HG03097 (cell line): ENCODE results near the gene IL1RL1.
A peak's percentile ranks its signal among the peaks of the same experiment; 100 is the strongest.
"Not testable (repeated sequence)": the region's sequence is repeated elsewhere in the genome, so short reads cannot be mapped to it uniquely, and the experiment has no call there.

ENCODE experiments used
- ATAC-seq: cut with Tn5 transposase; IDR thresholded peaks from one replicate; pipeline ENCODE4 v1.9.1; 2021; ENCODE audit not compliant: unreplicated experiment, low FRiP score

IL1RL1 gene

DNA sequence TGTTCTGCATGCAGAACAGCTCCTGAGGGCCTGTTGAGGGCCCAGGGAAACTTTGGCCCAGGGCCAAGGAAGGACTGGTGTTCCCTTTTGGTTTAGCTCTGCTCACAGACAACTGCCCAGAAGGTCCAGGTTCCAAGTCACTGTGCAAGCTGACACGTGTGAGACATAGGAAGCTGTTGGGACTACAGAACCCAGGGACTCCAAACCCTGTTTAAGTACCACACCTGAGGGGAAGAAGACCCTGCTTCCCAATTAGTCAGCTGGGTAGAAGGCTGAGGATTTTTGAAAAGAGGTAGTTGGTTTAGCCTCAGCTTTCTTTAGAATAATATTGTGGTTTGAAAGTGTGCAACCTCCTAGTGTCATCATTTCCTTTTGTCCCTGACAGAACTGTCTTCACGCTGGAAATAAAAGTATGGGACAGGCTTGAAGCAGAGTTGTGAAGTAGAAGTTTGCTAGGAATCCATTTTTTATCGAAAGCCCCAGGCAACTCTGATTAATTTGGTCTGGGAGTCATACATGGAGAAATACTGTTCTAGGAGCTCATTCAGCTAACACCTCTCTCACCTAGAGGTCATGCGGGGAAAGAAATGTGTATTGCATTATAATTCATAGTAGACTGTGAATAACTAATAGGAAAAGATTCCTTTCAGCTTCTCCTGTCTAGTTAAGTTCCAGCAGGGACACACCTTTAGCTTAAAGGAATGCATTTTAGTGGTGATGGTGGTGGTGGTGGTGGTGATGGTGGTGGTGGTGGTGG is 19.9 kb upstream of the IL1RL1 start:
- no peak for ATAC-seq

DNA sequence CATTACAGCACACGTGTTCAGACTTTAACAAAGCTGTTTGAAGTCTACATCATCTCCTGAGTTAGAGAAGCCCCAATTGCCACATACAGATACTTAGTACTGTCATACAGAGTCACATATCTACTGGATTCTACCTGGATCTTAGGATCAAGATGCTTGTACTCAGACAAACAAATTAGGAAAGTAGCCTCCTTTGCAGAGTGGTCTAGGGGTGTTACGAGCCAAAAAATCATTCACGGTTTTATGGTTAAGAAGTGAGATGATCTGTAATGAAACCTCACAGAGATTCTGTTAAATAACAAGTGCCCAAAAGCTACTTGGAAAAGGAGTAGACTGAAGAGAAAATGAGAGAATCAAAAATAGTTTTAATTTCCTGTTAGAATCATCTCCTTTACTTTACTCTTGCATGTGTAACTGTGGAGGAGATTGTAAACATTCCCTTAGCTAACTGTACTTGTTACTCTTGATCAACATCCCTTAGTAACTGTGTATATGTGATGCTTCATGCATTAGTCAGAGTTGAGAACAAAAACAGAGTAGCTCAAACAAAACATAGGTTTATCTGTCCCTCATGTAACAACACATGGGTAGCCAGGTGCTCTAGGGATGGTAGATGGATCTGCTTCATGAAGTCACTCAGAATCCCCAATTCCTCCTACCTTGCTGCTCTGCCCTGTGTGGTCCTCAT is 16.4 kb upstream of the IL1RL1 start:
- no peak for ATAC-seq

DNA sequence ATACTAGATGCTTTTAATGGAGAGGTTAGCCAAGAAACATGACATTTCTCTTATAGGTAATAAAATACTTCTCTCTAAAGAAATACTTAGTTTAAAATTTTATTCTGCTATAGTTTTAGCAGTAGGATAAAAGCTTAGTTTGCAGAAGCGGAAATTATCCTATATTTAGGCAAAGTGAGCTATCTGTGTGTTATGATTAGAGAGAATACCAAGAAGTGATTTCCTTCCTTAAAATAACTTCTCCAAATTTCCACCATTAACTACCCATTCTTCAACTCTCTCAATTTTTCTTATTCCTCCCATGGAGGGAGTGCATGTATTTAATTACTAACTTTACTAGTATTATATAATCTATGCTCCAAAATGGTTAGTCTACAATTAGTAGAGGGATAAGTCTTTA is 15.8 kb upstream of the IL1RL1 start:
- ATAC-seq = no peak

DNA sequence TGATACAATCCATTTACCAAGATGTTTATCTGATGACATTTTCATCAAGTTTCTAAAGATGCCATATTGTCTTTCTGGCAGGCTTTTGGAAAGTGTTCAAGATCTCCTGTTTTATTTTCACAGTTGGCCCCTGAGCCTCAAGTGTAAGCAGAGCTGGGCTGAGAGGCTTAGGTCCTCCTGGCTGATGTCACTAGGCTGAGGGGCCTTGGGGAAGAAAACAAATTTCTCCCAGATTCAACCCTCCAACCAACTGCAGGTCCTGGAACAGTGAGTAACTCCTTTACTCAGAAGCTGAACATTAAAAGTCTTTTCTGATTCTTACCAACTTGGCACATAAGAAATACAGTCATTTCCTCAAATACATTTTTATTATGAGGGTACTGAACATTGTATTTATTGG is 14.9 kb upstream of the IL1RL1 start:
- no peak for ATAC-seq

DNA sequence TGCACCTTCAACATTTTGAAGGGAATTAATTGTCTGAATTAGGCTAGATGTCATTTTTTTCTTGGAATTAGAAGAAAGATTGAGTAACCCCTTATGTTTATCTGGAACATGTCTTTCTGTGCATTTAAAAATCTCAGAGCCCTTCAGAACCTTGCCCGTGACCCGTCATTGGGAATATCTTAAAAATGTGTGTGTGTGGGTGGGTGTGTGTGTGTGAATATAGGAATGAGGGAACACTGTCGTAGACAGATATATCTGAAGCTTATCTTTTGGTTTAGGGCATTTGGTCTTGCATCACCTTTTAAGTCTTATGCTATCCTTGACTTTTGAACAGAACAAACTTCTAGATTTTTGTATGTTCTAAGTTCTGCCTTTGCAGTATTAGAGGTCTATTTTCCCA is 13.5 kb upstream of the IL1RL1 start:
- ATAC-seq = no peak

DNA sequence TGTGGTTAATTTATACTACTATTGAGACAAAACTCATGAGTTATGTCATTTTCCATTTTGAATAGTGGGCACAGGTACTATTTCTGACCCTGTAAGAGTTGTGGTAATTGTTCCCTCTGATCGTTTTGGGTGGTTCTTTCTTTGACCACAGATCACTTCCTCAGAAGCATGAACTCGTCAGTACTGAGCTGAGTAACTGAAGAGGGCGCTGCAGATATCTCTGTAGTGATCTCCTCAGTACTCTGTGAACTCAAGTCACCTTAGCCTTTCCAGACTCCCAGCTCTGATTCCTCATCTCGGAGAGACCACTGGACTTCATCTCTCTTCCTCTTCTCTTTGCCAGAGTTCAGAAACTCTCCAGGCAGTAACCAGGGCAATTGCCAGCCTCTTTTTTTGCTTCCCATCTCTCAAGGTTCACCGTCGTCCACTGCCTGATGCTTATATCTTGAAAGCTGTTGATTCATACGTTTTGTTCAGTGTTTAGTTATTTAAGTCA is 9.4 kb upstream of the IL1RL1 start:
- ATAC-seq = peak; percentile 88

DNA sequence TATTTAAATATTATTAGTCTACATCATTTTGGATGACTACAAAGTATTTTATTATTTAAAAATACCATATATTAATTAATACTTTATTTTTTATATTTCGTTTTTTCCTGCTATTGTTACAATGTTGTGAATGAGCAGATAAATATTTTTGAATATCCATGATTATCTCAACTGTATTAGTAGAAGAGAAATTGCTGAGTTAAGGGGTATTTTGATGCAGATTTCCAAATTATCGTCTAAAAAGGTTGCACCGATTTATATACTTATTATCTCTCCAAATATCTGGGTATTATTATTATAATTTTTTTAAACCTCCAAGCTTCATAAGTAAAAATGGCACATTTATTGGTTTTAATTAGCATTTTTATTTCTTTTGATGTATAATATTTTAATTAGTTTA is 8.9 kb upstream of the IL1RL1 start:
- ATAC-seq = no peak

DNA sequence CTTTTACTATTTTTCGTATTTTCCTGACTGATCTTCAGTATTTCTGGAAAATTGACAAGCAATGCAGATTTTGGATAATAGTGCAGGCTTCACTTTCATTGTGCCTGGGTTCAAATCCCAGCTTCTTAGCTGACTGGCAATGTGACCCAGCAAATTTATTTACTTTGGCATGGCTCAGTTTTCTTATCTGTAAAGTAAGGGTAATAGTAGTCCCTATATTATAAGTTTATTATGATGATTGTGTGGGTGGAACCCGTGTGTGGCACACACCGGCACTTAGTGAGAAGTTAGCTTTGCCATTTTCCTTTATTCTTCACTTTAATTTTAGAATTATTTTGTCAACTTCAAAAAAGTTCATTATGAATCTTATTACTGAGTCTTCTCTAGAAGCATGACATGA is 7.8 kb upstream of the IL1RL1 start:
- no peak for ATAC-seq

DNA sequence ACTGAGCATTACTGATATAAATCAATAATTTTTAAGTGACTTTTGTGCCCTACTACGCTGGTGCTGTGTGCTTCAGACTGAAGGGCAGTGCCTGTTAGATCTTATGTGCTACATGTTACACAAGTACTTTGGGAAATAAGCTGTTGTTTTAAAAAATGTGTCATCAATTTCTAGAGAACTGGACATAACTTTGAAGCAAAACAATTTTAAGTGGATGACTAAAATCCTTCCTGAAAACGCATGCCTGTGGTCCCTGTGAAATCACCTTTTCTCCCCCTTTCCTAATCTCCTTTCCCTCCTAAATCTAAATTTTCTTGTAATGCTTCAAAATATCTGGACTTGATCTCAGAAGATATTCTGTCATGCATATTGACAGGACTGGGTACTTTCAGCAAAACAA is 7.1 kb upstream of the IL1RL1 start:
- ATAC-seq = no peak

DNA sequence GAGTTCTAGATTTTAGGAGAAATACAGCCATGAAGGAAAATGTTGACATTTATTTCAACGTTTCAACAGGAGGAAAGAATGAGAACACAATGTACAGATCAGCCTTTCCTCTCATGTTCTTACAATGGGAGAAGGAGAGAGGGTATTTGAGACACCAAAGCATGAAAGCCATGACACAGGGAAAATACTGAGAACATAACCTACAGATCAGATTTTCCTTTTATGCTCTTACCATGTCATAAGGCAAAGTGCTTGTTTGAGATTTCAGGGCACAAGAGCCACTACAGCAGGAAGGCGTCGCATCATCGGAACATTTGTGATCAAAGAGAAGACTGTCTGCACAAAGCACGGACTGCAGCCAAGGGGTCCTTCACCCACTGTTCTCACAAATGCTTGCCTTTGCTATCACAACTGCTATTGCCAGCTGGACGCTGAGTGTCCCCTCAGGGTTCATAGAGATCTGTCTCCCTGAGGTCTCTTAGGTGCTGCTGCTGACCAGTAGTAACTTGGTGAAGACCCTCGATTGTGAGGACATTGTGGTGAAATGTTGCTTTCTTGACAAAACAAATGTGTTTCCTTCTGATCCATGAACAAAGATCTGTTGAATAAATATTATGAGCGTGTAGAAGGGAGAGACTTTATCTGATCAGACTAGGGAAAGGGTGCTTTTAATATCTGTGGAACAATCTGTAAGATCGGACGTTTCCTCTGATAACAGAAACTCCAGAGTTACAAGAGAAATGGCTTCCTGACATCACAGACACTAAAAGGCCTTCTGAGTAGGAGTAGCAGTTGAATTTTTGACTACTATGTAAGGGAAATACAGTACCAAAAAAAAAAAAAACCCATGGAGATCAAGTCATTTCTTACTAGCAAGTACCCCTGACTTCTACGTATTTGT is 6.4 kb upstream of the IL1RL1 start:
- ATAC-seq = no peak

DNA sequence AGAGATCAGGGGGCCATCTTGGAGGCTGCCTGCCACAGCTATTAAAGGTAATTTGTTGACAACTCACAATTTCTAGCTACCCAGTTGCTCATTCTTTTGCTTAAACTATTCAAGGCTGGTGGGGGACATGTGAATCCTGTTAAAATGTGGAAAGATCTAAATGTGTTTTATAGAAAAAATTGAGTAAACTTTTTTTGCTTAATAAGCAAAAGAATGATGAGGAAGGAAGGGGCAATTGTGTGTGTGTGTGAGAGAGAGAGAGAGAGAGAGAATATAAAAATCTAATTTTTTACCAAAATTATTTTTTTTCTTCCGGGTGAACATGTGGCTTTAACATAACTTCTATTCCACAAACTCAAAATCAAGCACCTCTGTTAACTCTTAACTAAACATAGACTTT is 5.2 kb upstream of the IL1RL1 start:
- ATAC-seq = no peak

DNA sequence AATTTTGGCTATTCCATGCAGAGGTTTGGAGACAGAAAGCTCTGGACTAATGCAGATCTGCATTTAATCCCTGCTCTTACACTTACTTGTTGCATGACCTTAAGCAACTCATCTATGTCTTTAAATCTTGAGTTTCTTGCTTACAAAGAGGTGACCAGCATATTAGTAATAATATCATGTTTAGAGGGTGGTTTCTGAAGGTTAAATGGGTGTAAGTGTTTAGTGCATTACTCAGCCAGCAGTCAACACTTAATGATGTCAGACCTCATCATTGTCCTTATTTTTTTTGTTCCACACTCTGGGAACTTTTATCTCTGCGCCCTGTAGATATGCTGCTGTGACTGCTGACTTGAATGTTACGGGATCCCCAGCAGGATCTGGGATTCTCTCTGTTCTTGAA is 1.7 kb downstream of the IL1RL1 start:
- ATAC-seq = no peak

DNA sequence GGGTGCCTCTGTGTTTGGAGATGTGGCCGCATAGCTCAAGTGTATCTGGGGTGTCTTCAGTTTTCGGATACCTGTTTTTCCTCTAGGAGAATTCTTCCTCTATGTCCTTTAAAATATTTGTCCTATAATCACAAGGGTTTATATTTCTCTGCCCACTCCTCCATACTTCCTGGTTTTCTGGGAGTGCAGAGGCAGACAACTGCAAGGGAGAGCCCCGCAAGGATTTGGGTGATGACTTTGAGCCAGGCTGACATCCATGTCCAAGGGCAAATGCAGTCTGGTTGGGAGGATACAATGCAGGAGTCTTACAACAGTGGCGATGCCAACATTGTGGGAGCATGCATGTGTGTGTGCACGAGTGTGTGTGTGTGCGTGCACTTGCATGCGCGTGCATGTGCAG is 2.1 kb downstream of the IL1RL1 start:
- no peak for ATAC-seq

DNA sequence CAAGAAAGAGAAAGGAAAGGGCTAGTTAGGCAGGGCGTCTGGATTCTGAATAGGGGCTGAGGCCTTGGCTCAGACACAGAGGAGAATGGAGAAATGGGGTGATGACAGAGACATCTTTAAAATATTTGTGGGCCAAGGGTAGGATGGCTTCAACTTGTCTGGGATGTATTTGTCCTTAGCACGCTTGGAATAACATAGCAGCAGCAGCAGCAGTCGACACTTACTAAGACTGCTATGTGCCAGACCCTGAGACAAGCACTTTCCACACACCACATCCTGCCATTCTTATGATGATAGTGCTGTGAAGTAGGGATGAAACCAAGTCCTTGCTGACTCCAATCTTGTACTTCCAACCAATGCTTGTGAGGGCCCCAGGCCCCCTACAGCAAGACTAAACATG is 2.6 kb downstream of the IL1RL1 start:
- ATAC-seq = no peak

DNA sequence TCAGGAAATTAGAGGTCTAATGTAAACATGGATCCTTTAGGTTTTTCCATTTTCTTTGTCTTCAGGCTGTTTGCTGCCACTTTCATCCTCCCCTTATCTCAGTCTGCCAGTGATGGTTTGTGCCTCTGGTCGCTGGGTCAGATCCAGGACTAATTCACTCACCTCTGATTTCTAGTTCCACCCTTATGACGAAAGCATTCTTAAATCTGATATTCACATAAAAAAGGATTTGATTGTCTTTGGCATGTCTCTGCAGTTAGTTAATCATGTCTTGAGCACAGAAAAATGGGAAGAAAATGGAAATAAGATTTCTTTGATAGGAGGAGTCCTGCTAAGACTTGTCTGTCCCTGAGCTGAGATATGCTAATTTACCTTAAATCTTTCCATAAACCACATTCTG is 4.6 kb downstream of the IL1RL1 start:
- ATAC-seq = no peak

DNA sequence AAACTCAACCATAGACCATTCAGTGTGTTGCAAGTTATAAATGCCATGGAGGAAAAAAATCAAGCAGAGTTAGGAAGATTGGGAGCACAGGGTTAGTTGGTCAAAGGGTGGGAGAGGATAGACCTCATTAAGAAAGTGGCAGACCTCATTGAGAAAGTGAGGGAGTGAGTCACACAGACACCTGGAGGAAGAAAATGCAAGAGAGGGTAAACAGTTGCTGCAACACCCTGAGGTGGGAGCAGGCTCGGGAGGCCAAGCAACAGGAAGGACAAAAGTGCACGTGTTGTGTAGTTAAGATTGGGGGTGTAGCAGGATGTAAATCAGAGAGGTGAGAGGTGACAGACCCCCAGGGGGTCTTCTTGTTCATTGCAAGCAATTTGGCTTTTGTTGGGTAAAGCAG is 6.4 kb downstream of the IL1RL1 start:
- no peak for ATAC-seq

DNA sequence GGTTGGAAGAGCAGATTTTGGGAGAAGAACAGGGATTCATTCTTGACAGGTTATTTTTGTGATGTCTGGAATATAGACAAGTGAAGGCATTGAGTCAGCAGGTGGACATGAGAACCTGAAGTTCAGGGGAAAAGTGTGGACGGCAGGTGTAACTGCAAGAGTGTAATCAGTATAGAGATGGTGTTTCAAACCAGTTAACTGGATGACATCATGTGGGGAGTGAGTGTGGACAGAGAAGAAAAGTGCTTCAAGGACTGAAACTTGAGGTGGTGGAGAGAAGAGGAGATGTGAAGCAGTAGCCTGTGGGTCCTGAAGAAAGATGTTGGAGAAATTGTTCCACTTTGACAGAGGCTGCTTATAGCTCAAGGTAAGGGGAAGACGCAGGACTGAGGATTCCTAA is 7.1 kb downstream of the IL1RL1 start:
- ATAC-seq = no peak

DNA sequence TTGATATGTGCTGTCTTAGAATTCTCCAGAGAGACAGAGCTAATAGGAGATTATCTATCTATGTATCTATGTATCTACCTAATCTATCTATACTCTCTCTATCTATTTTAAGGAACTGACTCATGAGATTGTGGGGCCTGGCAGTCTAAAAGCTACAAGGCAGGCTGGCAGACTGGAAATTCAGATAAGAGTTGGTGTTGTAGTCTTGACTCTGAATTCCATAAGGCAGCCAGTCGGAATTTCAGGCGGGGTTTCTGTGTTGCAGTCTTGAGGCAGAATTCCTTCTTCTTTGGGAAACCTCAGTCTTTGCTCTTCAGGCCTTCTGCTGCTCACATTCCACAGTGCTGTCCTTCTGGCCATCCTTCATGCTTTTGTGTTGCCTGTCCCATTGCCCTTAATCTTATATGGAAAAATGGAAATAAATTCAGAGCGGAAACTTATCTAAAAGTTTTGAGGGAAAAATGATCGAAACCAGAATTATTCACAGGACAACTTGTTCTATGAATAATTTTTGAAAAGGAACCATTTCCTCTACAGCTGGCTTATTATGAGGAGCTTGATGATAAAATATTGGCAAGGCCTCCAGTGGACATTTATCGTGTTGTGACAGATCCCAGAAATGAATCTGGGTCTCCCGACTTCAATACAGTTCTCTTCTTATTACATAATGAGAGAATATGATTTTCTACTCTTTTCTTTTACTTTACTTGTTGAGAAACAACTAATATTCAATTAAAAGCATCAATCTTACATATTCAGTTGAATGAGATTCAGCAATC is 10.8 kb downstream of the IL1RL1 start:
- ATAC-seq = no peak

DNA sequence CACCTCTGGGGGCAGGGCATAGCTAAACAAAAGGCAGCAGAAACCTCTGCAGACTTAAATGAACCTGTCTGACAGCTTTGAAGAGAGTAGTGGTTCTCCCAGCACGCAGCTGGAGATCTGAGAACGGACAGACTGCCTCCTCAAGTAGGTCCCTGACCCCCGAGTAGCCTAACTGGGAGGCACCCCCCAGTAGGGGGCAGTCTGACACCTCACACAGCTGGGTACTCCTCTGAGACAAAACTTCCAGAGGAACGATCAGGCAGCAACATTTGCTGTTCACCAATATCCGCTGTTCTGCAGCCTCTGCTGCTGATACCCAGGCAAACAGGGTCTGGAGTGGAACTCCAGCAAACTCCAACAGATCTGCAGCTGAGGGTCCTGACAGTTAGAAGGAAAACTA is 13.6 kb downstream of the IL1RL1 start:
- not testable (repeated sequence) for ATAC-seq

DNA sequence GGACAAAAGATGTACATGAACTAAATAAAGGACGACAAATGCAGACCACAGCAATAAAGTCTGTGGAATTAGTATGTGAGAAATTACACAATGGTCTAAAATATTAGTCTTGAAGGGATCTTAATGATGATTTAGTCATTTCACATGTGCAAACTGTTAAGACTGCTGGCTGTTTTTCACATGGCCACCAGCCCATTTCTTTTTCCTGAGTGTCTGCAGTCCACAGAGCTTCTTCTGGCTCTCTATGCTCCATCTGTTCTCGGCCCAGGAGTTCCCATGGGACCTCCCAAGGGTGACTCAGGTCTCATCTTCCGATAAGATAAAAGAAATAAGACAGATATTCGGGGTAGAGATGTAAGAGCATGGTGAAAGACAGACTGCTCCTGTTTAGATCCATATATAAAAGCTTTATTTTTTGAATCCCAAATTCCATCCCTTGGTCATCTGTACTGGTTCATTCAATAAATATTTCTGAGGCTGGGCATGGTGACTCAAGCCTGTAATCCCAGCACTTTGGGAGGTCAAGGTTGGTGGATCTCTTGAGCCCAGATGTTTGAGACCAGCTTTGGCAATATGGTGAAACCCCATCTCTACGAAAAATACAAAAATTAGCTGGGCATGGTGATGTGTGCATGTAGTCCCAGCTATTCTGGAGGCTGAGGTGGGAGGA is 20.1 kb downstream of the IL1RL1 start:
- no peak for ATAC-seq
